Fibroblast of lung (primary cell): ENCODE data around the gene AGO3. TPM values are rescaled to one million over a fixed set of nuclear protein-coding genes. Genes with fewer than 3 reads are reported as not detected.

Experiments
- DNase-seq, 2 donors: peaks; one replicate each; pipeline versions ENCODE4 v3.0.0 to v3.0.0-alpha.2; 2010; ENCODE audit warnings: low read depth in 2 of 2
- H2AFZ ChIP-seq: 2 replicates; pipeline ENCODE4 v1.5.1; 2012; ENCODE audit warnings: low read length, control low read depth, inconsistent platforms
- H3K27ac ChIP-seq: 2 replicates; pipeline ENCODE4 v1.5.1; 2011; ENCODE audit warnings: low read length, control low read depth; ENCODE audit not compliant: insufficient read depth
- H3K27me3 ChIP-seq: 2 replicates; pipeline ENCODE4 v1.5.1; 2011; ENCODE audit warnings: mild to moderate bottlenecking, low read length; ENCODE audit not compliant: control insufficient read depth, insufficient read depth
- H3K36me3 ChIP-seq: 2 replicates; pipeline ENCODE4 v1.5.1; 2011; ENCODE audit warnings: low read length; ENCODE audit not compliant: control insufficient read depth, insufficient read depth
- H3K4me1 ChIP-seq: 2 replicates; pipeline ENCODE4 v1.5.1; 2011; ENCODE audit warnings: low read length; ENCODE audit not compliant: control insufficient read depth, insufficient read depth; ENCODE audit errors: extremely low read depth
- H3K4me2 ChIP-seq: 2 replicates; pipeline ENCODE4 v1.5.1; 2011; ENCODE audit warnings: low read length, control low read depth; ENCODE audit not compliant: insufficient read depth; ENCODE audit errors: extremely low read depth
- H3K4me3 ChIP-seq, 4 experiments: fragments of 200-600 bp in 1 of 4; sonication (generic) in 1 of 4; replicated peaks in 1 of 4; 2 replicates each; pipeline ENCODE4 v1.5.1; 2011 to 2016; ENCODE audit warnings: low read length in 4 of 4, low read depth in 3 of 4, mild to moderate bottlenecking in 3 of 4, control low read depth in 2 of 4, inconsistent platforms in 1 of 4, mixed read lengths in 1 of 4; ENCODE audit not compliant: insufficient read depth in 1 of 4; ENCODE audit errors: control extremely low read depth in 1 of 4
- H3K79me2 ChIP-seq: 2 replicates; pipeline ENCODE4 v1.5.1; 2012; ENCODE audit warnings: mild to moderate bottlenecking, low read length, inconsistent platforms; ENCODE audit not compliant: control insufficient read depth, insufficient read depth
- H3K9ac ChIP-seq: 2 replicates; pipeline ENCODE4 v1.5.1; 2011; ENCODE audit warnings: mild to moderate bottlenecking, low read length, control low read depth; ENCODE audit not compliant: insufficient read depth
- H3K9me3 ChIP-seq: 2 replicates; pipeline ENCODE4 v1.5.1; 2012; ENCODE audit warnings: low read depth, low read length; ENCODE audit not compliant: control insufficient read depth, insufficient read depth
- H4K20me1 ChIP-seq: 2 replicates; pipeline ENCODE4 v1.5.1; 2011; ENCODE audit warnings: low read length; ENCODE audit not compliant: control insufficient read depth, insufficient read depth; ENCODE audit errors: extremely low read depth
- CTCF ChIP-seq, 2 donors: IDR thresholded peaks in 1 of 2; conservative IDR thresholded peaks in 1 of 2; 1 replicate in 1 of 2; 2 replicates in 1 of 2; pipeline ENCODE4 v1.5.1; 2011 to 2012; ENCODE audit warnings: low read length in 2 of 2, control low read depth in 1 of 2, inconsistent platforms in 1 of 2, low read depth in 1 of 2, mild to moderate bottlenecking in 1 of 2
- EZH2 ChIP-seq: IDR thresholded peaks from 2 replicates; pipeline ENCODE4 v1.5.1; 2012; ENCODE audit warnings: low read length, control low read depth, mild to moderate bottlenecking; ENCODE audit errors: missing control alignments
- polyA plus RNA-seq, 2 donors: library from polyadenylated mRNA; depleted of rRNA in 1 of 2; stranded (reverse) in 1 of 2; unstranded in 1 of 2; fragments of >200 nt; gene quantifications; 2 replicates each; pipeline ENCODE4 v1.2.1, GENCODE V29; 2011 to 2012; ENCODE audit warnings: missing spikeins in 1 of 2
- total RNA-seq: library from RNA; depleted of rRNA; stranded (reverse); fragments of >200 nt; gene quantifications from 2 replicates; pipeline ENCODE4 v1.2.1, GENCODE V29; 2014

Gene AGO3
- total and polyA plus RNA-seq, 2 donors (not counting 1 experiment from before 2014, with no cell fraction given) = 12.9 to 19.6 TPM

- H3K4me3 ChIP-seq = no peak overlapping the region
- peak overlapping the region; percentile 20 for H3K27ac ChIP-seq
- peaks cover 8% of the 10 kb centered on the region for H3K4me1 ChIP-seq
- H3K9ac ChIP-seq = no peak overlapping the region
- no peaks in the 10 kb centered on the region for H3K9me3 ChIP-seq
- no peaks in the 10 kb centered on the region for H3K36me3 ChIP-seq
- H4K20me1 ChIP-seq = no peaks in the 10 kb centered on the region
- peak overlapping the region; percentile 4 for H3K4me2 ChIP-seq
- TF ChIP-seq EZH2 (no peak), CTCF (conservative IDR thresholded peaks at IDR 0.05 in 1 of 2, IDR thresholded peaks at IDR 0.05 in 1 of 2; ENCODE audit: low read depth in 1 of 2, low read length in 2 of 2) (no peak)
- no peaks in the 10 kb centered on the region for H3K27me3 ChIP-seq
- DNase-seq = peak in 1 of 2 donors; percentile 58
- H3K79me2 ChIP-seq = no peaks in the 10 kb centered on the region
- no peak overlapping the region for H2AFZ ChIP-seq
These were observed 185.0 kb downstream of the AGO3 start for GRCh38 chr1:36115931-36116330.

- TF ChIP-seq EZH2 (no peak), CTCF (conservative IDR thresholded peaks at IDR 0.05 in 1 of 2, IDR thresholded peaks at IDR 0.05 in 1 of 2; ENCODE audit: low read depth in 1 of 2, low read length in 2 of 2) (no peak)
- no peaks in the 10 kb centered on the region for H3K36me3 ChIP-seq
- H3K27ac ChIP-seq = no peak overlapping the region
- DNase-seq = no peak
- no peaks in the 10 kb centered on the region for H4K20me1 ChIP-seq
- H3K9ac ChIP-seq = no peak overlapping the region
- H3K9me3 ChIP-seq = no peaks in the 10 kb centered on the region
- no peaks in the 10 kb centered on the region for H3K79me2 ChIP-seq
- H3K4me3 ChIP-seq = no peak overlapping the region
- peaks cover 8% of the 10 kb centered on the region for H3K4me1 ChIP-seq
- H3K27me3 ChIP-seq = no peaks in the 10 kb centered on the region
- no peak overlapping the region for H3K4me2 ChIP-seq
- no peak overlapping the region for H2AFZ ChIP-seq
These were observed 186.0 kb downstream of the AGO3 start for GRCh38 chr1:36116901-36117300.

- no peak overlapping the region for H3K4me2 ChIP-seq
- H3K9me3 ChIP-seq = no peaks in the 10 kb centered on the region
- H3K27me3 ChIP-seq = no peaks in the 10 kb centered on the region
- no peak overlapping the region for H2AFZ ChIP-seq
- H3K79me2 ChIP-seq = no peaks in the 10 kb centered on the region
- no peaks in the 10 kb centered on the region for H4K20me1 ChIP-seq
- no peak overlapping the region for H3K9ac ChIP-seq
- H3K36me3 ChIP-seq = no peaks in the 10 kb centered on the region
- peaks cover 8% of the 10 kb centered on the region for H3K4me1 ChIP-seq
- no peak for DNase-seq
- H3K27ac ChIP-seq = no peak overlapping the region
- TF ChIP-seq EZH2 = no peak
- no peak for TF ChIP-seq CTCF (conservative IDR thresholded peaks at IDR 0.05 in 1 of 2, IDR thresholded peaks at IDR 0.05 in 1 of 2; ENCODE audit: low read depth in 1 of 2, low read length in 2 of 2)
- no peak overlapping the region for H3K4me3 ChIP-seq
These were observed 187.7 kb downstream of the AGO3 start for GRCh38 chr1:36118447-36119204.
